Putamen (tissue), 1 donor: ENCODE results near the gene ERC2.
"Not testable (repeated sequence)": the region's sequence is repeated elsewhere in the genome, so short reads cannot be mapped to it uniquely, and the experiment has no call there.

Experiments used
- DNase-seq: peaks from one replicate; pipeline ENCODE4 v3.0.0-alpha.2; 2016; ENCODE audit warnings: low spot score

ERC2 gene

DNA sequence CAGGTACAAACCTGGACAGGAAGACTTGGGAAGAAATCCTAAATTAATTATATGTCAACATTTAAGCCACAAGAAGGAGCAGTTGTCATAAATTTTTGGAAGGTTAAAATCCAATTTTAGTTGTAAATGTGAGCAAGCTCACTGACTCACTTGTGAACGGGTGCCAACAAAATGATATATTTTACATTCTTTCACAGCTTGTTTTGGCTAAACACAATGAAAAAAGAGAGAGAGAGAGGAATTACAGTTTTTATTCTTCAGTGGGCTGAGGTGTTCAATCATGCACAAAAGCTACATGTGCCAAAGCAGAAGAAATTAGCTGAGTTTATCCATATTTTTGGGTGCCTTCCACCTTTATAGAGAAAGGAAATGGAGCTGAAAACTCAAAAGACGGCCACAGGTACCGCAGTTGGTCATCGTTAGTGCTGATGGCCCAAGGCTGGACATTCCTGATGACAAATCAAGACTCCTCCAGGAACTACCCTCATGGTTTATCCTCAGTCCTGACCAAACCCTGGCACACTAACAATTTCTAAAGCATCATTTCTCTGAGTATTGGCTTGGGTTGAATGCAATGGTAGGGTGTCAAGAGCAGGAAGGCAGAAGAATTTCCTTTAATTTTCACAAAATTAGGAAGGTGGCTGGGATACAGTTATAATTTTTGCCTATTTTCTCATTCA is 943.6 kb downstream of the ERC2 start:
- no peak for DNase-seq

DNA sequence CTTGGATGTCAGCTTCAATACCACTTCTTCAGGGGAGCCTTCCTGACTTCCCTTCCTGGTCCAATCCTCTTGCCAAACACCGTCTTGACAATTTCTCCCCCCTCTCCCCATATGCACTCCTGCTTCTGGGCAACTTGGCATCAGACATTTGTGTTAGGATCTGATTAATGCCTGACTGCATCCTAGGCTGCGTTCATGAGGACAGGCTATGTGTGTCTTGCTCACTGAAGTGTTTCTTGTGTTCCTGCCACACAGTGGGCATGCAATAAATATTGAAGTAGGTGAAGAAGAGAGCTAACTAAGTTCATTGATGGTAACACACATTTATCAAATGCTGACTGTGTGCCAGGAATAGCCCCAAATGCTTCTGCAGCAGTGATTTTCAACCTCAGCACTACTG is 944.8 kb downstream of the ERC2 start:
- DNase-seq: no peak

DNA sequence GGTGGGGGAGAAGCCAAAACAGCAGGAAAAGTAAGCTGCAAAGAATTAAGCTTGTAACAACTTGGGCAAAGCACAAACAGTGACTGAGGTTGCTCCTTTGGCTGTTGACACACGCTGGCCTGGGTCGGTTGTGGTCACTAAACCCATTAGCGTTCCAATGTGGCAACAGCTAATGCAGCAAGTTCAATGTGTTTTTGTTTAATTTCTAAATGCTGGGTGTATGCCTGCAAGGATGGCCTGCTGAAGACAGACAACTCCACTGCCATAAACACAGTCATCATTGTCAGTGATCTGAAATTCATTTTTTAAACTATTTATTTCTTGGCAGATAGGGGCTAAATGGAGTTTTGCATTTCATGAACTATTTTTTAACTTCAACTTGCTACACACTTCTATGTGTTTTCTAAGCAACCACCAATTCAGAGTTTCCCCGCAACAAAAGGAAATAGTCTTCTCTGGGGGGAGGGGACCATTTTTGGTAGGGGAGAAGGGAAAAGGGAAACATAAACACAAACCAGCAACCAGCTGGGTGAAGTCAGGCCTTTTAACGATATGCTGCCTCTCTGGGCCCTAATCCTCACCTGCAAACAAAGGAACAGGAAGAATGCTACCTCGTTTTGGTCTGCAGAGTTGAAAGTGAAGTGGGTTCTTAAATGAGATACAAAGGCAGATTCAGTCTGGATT is 946.4 kb downstream of the ERC2 start:
- DNase-seq: no peak

DNA sequence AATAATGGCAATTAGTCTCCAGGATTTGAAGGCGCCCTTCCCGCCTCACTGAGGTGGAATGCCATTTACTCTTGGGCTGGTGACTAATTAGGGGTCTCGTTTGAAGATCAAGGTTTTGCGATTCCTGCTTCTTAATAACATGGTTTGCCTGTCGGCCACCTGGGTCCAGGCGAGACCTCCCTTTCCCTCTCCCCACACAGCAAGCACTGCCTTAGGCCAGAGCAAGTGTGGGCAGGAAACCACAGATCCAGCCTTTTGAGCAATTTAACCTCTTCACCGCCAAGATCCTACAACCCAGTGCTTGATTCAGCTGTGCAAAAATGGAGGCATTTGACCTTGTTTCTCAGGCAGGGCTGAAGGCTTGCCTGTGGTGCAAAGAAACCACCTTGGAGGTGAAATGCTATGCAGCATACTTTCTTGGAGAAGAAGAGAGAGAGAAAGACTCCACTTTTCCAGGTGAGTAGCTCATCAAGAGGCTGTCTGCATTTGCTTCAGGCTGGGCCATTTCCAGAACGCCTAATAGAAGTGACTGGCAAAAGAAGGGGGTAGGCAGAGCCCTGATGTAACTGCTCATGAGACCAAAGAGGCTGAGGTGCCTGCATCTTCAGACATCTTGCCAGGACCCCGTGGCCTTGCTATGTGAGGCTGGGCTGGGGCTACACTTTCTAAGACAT is 947.1 kb downstream of the ERC2 start:
- DNase-seq: no peak

DNA sequence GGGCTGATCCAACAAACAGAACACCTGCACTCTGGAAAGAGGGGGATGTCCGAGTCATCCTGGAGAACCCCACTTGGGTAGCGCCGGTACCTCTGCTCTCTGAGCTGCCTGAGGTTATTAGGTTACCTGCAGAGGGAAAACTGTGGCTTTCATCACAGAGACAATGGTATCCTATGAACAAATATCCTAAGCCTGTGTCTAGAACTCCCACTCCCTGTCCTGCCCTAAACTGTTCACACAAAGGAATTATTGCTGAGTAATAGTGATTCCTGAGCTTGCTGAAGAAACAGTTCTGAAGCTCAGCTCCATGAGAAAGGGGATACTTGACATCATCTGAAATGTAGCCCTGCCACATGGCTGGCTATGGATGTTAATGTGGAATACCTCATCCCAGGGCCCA is 949.2 kb downstream of the ERC2 start:
- DNase-seq: no peak

DNA sequence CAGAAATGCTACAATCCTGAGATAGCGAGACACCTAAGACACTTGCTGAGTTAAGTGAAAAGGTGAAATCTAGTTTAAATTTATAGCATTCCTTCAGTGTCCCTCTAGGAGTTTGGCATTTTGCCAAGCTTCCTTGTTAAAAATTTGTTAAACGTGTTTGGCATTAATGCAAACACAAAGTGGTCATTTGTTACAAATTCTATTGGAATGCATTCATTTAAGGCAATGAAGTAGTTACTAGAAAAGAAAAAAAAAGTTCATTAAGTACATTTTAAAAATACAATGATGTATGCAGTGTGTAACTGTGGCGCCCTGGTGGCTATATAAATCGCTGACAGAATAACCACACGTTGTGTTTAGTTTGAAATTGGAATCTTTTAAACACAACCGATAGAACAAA is 949.8 kb downstream of the ERC2 start:
- DNase-seq: no peak

DNA sequence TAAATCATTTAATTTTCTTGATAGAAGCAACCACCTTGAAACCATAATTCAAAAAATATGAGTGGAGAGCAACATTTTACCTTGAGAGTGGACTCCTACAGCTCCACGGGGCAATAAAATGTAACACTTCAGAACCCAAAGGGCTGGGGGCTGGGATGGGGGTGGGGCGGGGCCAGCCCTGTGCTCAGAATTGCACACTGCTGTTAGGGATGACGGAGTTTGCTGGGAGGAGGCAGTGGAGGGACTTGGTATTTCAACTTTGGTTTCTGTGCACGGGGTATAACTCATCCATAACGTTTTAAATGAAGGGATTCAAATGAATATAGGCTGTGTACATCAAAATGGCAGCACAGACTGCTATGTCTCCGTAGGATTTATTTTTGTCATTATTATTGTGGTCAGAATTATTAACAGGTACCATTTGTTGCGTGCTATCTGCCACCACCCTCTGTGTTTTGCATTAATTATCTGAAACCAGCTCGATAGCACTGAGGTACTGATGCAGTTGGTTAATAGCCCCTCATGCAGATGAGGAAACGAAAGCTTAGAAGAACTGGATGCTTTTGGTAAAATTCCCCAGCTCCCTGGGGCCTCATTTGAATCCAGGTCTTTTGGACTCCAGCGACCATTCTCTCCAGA is 951.8 kb downstream of the ERC2 start:
- no peak for DNase-seq

DNA sequence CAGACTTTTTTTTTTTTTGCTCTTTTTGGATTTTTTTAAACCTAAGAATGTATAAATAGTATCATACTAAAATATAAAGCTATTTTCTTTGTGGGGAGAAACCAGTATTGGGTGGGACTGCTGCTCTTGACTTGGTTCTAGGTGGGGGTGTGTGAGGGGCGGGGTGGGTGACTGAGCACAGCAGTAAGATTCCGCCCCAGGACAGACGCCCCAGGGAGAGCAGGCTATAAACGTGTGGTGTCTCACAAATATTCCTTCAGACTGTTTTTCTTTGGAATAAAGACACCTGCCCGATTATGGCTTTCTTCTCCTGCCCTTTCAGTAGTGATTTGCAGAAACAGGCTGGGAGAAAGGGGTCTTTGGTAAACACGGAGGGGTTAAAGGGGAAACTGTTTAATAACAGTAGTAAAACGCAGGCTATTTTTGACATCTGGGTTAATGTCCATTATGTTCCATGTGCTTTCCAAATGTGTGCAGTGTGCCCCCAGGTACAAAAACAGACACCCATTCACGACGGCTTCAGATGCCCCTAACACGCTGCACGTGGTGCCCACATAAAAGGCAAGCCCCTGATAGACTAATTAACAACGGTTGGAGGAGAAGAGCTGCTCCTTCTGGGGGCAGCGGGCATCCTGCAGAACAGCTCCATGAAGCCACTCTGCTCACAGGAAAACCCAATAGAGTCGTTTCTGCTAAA is 952.6 kb downstream of the ERC2 start:
- DNase-seq: no peak

DNA sequence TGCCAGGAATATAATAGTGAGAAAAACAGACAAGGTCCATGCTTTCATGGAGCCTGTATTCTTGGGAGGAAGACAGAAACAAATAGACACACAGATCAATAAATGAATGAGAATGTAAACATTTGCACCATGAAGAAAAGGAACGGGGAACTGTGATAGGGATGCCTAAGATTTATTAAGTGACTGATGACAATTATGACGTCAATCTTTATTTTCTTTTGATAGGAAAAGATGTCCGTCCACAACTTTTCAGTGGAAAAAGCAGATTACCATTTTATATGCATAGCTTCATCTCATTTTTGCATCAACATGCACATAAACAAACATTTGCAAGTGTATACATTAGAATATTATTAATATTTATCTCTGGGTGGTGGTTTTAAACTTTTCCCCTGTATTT is 953.3 kb downstream of the ERC2 start:
- DNase-seq: no peak

DNA sequence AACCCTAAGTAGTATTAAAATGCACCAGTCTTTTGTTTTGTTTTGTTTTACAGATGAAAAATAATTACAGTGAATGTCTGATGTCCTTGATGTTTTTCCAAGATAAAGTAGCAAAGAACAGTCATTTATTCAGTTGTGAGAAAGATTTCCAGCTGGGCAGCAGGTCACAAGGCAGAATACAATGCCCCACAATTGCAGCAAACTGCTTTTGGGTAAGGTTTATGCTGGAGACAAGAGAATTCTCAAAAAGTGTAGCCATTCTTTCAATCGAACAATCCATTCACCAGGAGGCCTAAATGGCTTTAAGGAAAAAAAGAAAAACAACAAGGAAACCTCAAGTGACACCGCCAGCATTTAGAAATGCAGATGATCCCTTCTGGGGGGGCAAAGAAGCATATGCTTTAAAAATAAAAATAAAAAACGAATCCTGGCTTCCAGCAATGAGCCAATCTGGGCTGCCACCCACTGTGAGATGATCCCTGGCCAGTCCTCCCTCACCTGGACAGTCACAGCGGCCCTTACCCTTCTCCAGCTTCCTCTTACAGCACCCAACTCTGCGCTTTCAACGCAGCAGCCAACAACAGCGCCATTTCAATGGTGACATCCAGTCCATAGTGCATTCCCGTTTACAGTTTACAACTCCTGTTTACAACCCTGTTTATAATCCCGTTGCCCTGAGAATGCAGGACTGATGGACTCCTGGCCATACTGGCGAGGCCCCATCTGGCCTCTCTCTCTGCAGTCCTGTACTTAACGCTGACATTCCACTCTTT is 955.5 kb downstream of the ERC2 start:
- no peak for DNase-seq

DNA sequence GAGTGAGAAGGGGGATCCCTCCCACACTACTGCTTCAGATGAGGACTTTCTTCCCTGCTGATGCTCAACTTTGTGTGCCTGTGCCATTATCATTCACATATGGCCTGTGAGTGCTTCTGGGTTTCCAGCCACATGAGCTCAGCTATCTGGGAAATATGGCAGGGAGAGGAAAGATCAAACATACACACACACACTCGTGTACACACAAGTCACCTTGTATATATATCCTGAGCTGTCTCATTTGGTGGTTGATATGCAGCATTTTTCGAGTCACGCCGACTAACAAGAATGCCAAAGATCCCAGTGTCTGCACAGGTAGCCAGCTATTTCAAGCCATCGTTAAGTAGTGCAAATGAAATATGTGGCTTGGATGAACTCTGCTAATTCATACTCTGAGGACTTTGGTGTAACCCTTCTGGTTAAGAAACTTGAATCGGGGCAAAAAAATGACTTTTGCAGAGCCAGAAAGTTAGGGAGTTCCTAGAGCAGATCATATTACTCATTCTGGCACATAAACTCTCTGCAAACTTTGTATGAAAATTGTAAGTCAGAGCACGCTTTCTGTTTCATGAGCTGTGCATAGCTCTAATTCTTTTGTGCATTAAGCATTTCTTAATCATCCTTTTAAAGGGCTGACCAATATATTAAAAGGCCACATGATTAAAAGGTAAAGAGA is 956.2 kb downstream of the ERC2 start:
- no peak for DNase-seq

DNA sequence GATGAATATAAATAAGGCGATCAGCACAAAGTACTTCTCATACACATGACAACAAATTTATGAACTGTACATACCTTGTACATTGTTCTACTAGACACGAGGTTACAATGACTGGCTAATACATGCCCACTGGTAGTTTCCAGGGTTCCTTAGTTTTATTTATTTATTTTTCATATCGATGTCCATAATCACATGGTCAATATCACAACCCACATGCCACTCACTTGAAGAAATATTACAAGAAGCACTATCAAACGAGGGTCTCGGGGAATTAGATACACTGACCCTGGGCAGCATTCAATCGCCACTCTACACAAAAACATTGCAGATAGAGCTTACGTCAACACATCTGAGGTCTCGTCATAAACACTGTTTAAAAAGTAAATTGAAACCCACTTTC is 959.9 kb downstream of the ERC2 start:
- DNase-seq: no peak

DNA sequence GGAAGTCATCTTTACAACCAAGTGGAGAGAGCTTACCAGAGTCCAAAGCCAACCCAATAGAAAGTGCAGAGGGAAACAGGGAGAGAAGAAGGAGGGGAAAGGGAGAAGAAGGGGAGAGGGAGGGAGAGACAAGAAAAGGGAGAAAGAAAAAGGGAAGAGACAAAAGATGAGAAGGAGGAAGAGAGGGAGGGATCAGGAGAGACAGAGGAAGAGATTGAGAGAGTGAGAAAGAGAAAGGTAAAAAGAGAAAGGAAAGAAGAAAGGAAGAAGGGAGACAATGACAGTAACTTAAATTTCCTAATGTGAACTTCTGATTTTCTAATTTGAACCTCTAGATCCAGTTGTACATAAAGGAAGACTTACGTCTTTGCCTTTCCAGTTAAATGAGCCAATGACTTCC is 960.5 kb downstream of the ERC2 start:
- no peak for DNase-seq

DNA sequence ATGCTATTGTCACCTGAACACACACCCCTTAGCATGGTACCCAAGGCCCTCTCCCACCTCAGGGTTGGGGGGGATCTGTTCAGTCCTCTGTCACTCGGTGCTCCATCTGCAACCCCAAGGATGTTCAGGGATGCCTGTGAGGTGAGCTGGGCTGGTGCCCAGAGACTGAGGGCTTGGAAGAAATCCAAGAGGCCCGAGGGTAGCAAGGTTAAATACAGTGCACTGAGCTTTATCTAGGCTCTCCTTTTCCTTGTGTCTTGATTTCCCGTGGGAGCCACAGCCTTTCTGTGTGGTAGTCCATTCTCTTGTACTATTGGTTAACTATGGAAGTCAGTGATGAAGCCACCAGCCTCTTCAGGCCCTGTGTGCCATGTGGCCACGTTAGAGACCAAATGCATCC is 962.5 kb downstream of the ERC2 start:
- no peak for DNase-seq

DNA sequence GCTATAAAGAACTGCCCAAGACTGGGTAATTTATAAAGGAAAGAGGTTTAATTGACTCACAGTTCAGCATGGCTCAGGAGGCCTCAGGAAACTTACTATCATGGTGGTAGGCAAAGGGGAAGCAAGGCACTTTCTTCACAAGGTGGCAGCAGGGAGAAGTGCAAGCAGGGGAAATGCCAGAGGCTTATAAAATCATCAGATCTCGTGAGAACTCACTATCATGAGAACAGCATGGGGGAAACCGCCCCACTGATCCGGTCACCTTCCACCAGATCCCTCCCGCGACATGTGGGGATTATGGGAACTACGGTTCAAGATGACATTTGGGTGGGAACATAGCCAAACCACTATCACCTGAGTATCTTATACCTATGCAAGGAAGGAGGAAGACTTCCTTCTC is 963.2 kb downstream of the ERC2 start:
- DNase-seq: not testable (repeated sequence)

DNA sequence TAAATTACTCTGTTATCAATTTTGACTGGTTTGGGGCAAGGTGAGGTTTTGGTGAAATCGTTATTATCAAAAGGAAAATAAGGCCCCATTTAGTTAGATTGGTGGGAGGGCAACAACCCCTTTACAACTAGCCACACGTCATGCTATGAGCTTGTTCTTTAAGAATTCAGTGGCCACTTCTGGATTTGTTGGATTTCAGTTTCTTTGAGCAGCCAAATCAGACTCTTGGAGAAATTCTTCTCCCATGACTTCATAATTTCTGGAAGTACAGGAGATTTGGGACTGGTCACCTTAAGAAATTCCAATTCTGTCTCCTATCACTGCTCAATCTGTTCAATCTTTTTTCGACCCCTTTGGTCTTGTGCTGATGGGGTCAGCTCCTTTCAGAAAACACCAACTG is 966.4 kb downstream of the ERC2 start:
- no peak for DNase-seq

DNA sequence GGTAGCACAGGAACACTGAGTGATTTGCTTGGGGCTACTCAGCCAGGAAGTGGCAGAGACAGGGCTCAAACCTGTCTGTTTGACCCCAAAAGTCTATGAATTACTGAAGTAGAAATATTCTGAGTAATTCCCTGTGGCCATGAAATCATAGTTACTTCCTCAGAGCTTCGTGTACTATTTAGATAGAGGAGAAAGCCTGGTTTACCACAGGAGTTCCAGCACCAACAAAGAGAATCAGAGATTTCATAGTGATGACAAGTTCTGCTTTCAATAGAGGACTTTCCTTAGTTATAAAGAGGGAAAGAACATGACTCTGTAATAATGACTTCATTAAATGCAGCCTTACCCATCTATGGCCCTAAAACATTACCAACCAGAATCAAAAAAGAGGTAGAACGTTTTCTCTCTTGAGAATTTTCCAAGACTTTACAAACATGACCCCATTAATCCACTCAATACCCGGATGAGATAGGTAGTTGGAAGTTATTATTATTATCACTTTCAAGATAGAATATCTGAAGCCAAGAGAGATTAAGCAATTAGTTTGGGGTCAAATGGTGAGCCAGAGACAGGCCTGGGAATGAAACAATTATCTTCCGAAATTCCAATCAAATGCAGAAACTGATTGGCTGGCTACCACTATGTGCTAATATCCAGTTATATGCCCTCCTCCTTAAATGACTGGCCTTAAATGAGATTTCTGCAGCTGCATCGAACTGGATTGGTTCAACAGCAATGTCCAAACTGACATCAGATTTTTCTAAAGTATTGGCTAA is 967.5 kb downstream of the ERC2 start:
- no peak for DNase-seq

DNA sequence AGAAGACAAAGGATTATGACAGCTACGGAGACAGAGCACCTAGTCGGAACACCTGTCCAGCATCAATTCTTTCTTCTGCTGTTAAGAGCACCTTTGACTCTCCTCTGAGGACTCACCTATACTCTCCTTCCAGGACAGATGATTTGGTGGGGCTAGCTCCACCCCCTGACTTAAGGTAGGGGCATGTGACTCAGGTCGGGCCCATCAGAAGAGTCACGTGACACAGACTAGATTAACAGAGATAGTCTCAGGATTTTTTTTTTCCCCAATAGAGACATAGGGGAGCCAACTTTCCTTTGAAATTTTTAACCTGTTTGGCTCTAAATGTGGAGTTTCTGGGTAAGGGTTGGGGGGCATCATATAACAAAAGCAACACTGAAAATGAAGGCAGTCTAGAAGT is 969.7 kb downstream of the ERC2 start:
- no peak for DNase-seq

DNA sequence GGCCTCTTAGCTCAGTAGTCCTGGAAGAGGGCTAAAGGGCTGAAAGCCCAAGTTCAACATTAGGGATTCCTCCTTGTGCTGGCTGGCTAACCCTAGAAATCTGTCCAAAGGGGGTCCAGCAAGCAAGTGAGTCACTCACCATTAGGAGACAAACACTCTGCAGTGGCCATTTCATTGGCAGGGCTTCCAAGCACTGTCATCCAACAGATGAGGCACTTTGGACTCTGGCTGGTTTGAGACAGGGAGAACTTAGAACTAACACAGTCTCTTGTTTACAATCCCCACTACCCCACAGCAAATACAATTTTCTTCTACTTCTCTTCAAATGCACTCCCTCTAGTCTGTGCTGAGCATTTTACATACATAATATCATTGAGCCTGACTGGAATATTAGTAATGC is 971.0 kb downstream of the ERC2 start:
- DNase-seq: no peak

DNA sequence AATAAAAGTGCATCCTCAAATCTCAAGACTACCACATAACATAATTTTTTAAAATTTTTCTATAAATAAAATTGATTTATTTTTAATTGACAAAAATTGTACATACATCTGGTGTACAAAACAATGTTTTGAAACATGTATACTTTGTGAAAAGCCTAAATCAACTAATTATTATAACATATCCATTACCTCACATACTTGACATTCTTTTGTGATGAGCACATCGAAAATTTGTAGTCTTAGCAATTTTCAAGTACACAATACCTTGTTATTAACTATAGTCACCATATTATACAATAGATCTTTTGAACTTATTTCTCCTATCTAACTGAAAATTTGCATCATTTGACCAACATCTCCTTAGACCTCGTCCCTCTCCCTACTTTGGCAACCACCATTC is 973.3 kb downstream of the ERC2 start:
- DNase-seq: no peak
